GM10266 (cell line): ENCODE results near the gene NINL.

Source experiments
- DNase-seq: peaks from one replicate; pipeline ENCODE4 v3.0.0; 2012; ENCODE audit errors: extremely low spot score
- CTCF ChIP-seq: IDR thresholded peaks from 2 replicates; pipeline ENCODE4 v1.5.1; 2012; ENCODE audit warnings: mild to moderate bottlenecking, low read depth; ENCODE audit not compliant: control insufficient read depth, insufficient read depth; ENCODE audit errors: missing control alignments

Gene NINL

GRCh38 chr20:25497586-25498279 lies 87.6 kb downstream of the NINL start:
- no peak for DNase-seq
- TF ChIP-seq CTCF, result no peak

- no peak for DNase-seq
- no peak for TF ChIP-seq CTCF
These were observed 88.3 kb downstream of the NINL start for GRCh38 chr20:25496968-25497401.

GRCh38 chr20:25496165-25496967 lies 89.0 kb downstream of the NINL start:
- no peak for TF ChIP-seq CTCF
- DNase-seq, result no peak

GRCh38 chr20:25495189-25495824 lies 90.0 kb downstream of the NINL start:
- no peak for TF ChIP-seq CTCF

GRCh38 chr20:25494506-25495188 lies 90.7 kb downstream of the NINL start:
- no peak for TF ChIP-seq CTCF

More at GRCh38 chr20:25495189-25495824, 90.0 kb downstream of the NINL start:
- no peak for DNase-seq

GRCh38 chr20:25493748-25494505 lies 91.4 kb downstream of the NINL start:
- no peak for DNase-seq
- TF ChIP-seq CTCF, result no peak

More at GRCh38 chr20:25494506-25495188, 90.7 kb downstream of the NINL start:
- no peak for DNase-seq
